ENCODE measurements around the gene RXRG. TPM values are rescaled to one million over a fixed set of nuclear protein-coding genes. Genes with fewer than 3 reads are reported as not detected.

Gene RXRG
- total and polyA plus RNA-seq, 12 donors: 1.2 to 16.3 (median 4.1) TPM

DNA sequence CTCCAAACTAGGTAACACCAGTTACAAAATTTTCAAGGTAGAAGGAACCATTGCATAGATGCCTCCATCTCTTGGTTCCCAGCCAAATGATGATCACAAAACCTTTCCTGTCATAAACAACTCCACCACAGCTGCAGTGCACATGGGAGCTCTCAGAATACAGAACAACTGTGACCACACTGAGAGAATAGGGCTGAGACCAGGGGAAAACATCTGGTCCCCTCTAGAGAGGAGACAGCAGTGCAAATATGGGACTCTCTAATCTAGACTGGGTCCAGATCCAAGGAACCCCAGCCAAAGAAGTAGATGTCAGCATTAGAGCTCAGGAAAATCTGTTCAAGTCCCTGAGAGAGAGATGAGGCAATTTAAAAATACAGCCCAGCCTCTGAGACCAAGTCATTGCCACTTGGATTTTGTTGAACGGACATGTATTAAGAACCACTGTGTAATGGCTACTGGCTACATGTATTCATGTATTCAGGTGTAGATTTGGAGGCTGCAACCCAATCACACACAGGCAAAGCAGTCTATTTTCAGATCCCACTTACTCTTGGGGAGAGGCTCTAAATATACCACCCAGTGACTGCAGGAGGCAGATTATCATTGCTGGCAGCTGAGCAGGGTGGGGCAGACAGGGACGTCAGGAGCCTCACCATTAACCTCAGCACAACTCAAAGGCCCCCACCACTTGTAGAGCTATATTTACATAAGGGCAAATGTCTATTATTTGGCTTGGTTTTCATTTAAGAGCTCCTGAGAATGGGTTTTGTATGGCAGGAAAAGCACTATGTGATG, 7.6 kb upstream of the RXRG start:
- peak; percentile 71 to 96 (median 90) for ATAC-seq
- WGBS, 2 donors: 24 to 38% methylated on average over 2 of the region's 2 CpGs
- TF ChIP-seq, protein P1, sequence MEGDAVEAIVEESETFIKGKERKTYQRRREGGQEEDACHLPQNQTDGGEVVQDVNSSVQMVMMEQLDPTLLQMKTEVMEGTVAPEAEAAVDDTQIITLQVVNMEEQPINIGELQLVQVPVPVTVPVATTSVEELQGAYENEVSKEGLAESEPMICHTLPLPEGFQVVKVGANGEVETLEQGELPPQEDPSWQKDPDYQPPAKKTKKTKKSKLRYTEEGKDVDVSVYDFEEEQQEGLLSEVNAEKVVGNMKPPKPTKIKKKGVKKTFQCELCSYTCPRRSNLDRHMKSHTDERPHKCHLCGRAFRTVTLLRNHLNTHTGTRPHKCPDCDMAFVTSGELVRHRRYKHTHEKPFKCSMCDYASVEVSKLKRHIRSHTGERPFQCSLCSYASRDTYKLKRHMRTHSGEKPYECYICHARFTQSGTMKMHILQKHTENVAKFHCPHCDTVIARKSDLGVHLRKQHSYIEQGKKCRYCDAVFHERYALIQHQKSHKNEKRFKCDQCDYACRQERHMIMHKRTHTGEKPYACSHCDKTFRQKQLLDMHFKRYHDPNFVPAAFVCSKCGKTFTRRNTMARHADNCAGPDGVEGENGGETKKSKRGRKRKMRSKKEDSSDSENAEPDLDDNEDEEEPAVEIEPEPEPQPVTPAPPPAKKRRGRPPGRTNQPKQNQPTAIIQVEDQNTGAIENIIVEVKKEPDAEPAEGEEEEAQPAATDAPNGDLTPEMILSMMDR (IDR thresholded peaks at IDR 0.05): peak in 6 of 9 donors; percentile 3 to 36 (median 19)
- peaks cover 0 to 3% (median 0%) of the 10 kb centered on the region in 7 donors for H3K27me3 ChIP-seq
- no peak overlapping the region for H3K4me3 ChIP-seq
- H3K4me1 ChIP-seq: peaks cover 0 to 22% (median 11%) of the 10 kb centered on the region in 9 donors
- peak overlapping the region in 7 of 10 donors; percentile 44 to 85 (median 65) for H3K27ac ChIP-seq
- H3K9me3 ChIP-seq: no peaks in the 10 kb centered on the region
- peak; percentile 26 to 56 for DNase-seq
- intact Hi-C loops (cut with DNase I): loop anchor here in 2 of 10 donors (5.0 kb wide), 1 partner anchor 35 kb away; no protein-coding TSS in a partner anchor
- no peaks in the 10 kb centered on the region for H3K36me3 ChIP-seq

DNA sequence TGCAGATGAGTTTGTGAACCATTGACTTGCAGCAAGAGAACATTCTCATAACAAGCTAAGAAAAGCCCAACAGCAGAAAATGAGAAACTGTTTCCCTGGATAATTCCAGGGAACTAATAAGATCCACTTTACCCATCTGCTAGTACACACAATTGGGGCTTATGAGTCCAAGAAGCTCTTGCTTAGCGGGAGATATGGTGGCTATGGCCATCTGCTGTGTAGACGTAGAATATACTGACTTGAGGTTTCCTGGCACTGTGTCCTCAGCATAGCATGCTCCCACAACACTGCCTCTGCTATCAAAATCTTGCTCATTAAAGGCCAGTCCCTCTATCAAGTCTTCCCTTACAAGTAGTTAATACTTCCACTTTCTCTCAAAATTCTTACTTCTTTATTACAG, 6.8 kb upstream of the RXRG start:
- Histone ChIP-seq H3K4me1 (peaks cover 0 to 22% (median 11%) of the 10 kb centered on the region in 9 donors), H3K36me3 (no peaks in the 10 kb centered on the region), H3K4me3 (no peak overlapping the region), H3K9me3 (no peaks in the 10 kb centered on the region), H3K27me3 (peaks cover 0 to 9% (median 0%) of the 10 kb centered on the region in 7 donors), H3K27ac (peak overlapping the region in 6 of 10 donors; percentile 44 to 85 (median 64))
- DNase-seq (no peak), ATAC-seq (peak in 3 of 8 donors; percentile 7 to 37 (median 29))
- intact Hi-C loops (cut with DNase I): loop anchor here in 2 of 10 donors (5.0 kb wide), 1 partner anchor 36 kb away; no protein-coding TSS in a partner anchor
- 64 to 76% methylated on average over 2 of the region's 2 CpGs for WGBS, 2 donors
- TF ChIP-seq, protein P1 (IDR thresholded peaks at IDR 0.05): no peak

DNA sequence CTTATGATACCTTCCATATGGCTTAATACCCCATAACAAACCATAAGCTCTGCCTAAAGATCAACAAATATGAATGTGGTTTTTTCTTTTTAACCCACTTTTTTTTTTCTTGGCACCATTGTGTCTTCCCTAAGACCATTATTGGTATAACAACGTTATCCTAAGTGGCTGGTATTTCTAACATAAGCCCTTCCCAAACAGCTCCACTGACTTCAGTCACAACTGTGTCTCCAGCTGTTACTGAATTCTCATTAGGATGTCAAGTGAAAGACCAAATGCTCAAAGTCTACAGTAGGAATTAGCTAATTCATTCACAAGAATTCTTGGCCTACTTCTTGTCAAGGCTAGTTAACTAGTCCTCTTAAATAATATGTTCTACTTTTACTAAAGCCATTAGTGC, 4.2 kb upstream of the RXRG start:
- Histone ChIP-seq H3K27ac (no peak overlapping the region), H3K27me3 (peaks cover 0 to 33% (median 6%) of the 10 kb centered on the region in 7 donors), H3K9me3 (no peaks in the 10 kb centered on the region), H3K36me3 (no peaks in the 10 kb centered on the region), H3K4me3 (no peak overlapping the region), H3K4me1 (peaks cover 0 to 33% (median 18%) of the 10 kb centered on the region in 9 donors)
- intact Hi-C loops (cut with DNase I): loop anchor here in 3 of 10 donors (5.0 to 10.0 kb wide), 3 partner anchors 37 to 96 kb away; partner anchors contain the start of gene LRRC52 (in 1 of the 3)
- DNase-seq (no peak), ATAC-seq (no peak)
- TF ChIP-seq, protein P1 (IDR thresholded peaks at IDR 0.05): no peak
- 40 to 41% methylated on average over 1 of the region's 1 CpG for WGBS, 2 donors

DNA sequence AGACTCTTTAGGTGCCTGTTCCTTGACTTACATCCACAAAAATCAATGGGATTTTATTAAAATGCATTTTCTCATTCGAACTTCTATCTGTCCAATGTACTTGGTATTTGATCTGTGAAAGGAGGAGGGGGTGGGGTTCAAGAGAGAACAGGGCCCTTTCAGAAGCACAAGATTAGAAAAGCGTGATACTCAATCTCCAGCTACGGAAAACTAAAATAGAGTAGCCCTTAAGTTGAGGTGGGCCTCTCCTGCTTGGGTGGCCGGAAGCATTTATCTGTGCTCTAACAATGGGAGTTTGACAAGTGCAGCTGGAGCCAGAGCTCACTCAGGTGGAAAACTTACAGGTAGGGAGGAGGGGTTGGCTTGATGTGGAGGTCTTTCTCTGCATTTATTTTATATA, 462 bp upstream of the RXRG start:
- WGBS, 2 donors: 36 to 58% methylated on average over 4 of the region's 4 CpGs
- H3K36me3 ChIP-seq: no peaks in the 10 kb centered on the region
- no peak for DNase-seq
- no peaks in the 10 kb centered on the region for H3K9me3 ChIP-seq
- peaks cover 0 to 25% (median 14%) of the 10 kb centered on the region in 9 donors for H3K4me1 ChIP-seq
- peaks cover 0 to 61% (median 6%) of the 10 kb centered on the region in 7 donors for H3K27me3 ChIP-seq
- TF ChIP-seq, protein P1 (IDR thresholded peaks at IDR 0.05): no peak
- no peak for ATAC-seq
- peak overlapping the region in 5 of 10 donors; percentile 41 to 73 (median 57) for H3K27ac ChIP-seq
- intact Hi-C loops (cut with DNase I): loop anchor here in 3 of 10 donors (5.0 to 10.0 kb wide), 3 partner anchors 33 to 99 kb away; partner anchors contain the start of gene LRRC52 (in 1 of the 3)
- H3K4me3 ChIP-seq: peak overlapping the region; percentile 23 to 61 (median 48)
